HFF-Myc (cell line): ENCODE data around the gene ADARB1.

Source experiments
- DNase-seq: peaks from one replicate; pipeline ENCODE4 v3.0.0-alpha.2; 2011; ENCODE audit warnings: low read depth; ENCODE audit errors: extremely low read depth
- H3K4me3 ChIP-seq: replicated peaks from 2 replicates; pipeline ENCODE4 v1.5.1; 2011; ENCODE audit warnings: low read depth, mild to moderate bottlenecking, control low read depth, low read length
- CTCF ChIP-seq: IDR thresholded peaks from 2 replicates; pipeline ENCODE4 v1.5.1; 2012; ENCODE audit warnings: mild to moderate bottlenecking, low read depth, low read length, control low read depth; ENCODE audit errors: missing control alignments

ADARB1 gene

GRCh38 chr21:45122030-45122429 is 47.6 kb downstream of the ADARB1 start:
- no peak for TF ChIP-seq CTCF
- no peak for DNase-seq
- no peak overlapping the region for H3K4me3 ChIP-seq

- no peak for TF ChIP-seq CTCF
- H3K4me3 ChIP-seq: no peak overlapping the region
- DNase-seq: no peak
These were observed 48.2 kb downstream of the ADARB1 start for GRCh38 chr21:45122432-45123132.

GRCh38 chr21:45123440-45123839 is 49.1 kb downstream of the ADARB1 start:
- no peak for TF ChIP-seq CTCF
- no peak for DNase-seq
- H3K4me3 ChIP-seq: no peak overlapping the region

- no peak overlapping the region for H3K4me3 ChIP-seq
- TF ChIP-seq CTCF: no peak
- DNase-seq: no peak
These were observed 50.2 kb downstream of the ADARB1 start for GRCh38 chr21:45124596-45124995.

GRCh38 chr21:45125357-45125756 is 51.0 kb downstream of the ADARB1 start:
- no peak for TF ChIP-seq CTCF
- DNase-seq: no peak
- H3K4me3 ChIP-seq: no peak overlapping the region

GRCh38 chr21:45126204-45126626 is 51.8 kb downstream of the ADARB1 start:
- TF ChIP-seq CTCF: no peak
- H3K4me3 ChIP-seq: no peak overlapping the region
- no peak for DNase-seq

GRCh38 chr21:45126983-45127382 is 52.6 kb downstream of the ADARB1 start:
- no peak for DNase-seq
- no peak for TF ChIP-seq CTCF
- no peak overlapping the region for H3K4me3 ChIP-seq
